ENCODE results near the gene PTEN. TPM values are rescaled to one million over a fixed set of nuclear protein-coding genes. Genes with fewer than 3 reads are reported as not detected.
A peak's percentile ranks its signal among the peaks of the same experiment; 100 is the strongest.

PTEN gene
- total RNA-seq, 2 experiments from 2014 or later: 79.8 to 86.0 TPM

DNA sequence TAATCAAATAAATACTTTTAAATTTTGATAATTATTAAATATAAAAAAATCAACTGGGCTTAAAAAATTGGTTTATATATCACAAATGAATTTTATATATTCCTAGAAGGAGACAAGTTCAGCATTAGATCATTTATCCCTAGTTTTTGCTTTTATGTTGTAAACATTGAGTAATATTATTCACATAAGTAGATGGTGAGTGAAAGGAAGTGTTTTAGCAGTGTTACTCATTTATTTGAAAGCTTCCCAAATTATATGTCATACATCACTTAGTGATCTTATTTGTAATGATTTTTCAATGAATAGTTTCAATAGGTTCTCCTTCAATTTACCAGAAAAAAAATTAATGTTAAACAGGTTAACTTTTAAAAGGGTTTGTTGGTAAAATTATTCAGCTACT lies 15.9 kb upstream of the PTEN start:
- CTCF ChIA-PET: no interaction called here
- ATAC-seq (ENCODE audit: poor library complexity) (no peak), DNase-seq (no peak)
- no peak overlapping the region for H3K4me3 Mint-ChIP-seq
- Histone ChIP-seq H3K9me3 (ENCODE audit: control insufficient read depth in 1 of 2, insufficient read depth in 1 of 2, low read length in 2 of 2) (no peaks in the 10 kb centered on the region), H3K27me3 (ENCODE audit: control insufficient read depth in 1 of 2, insufficient read depth in 2 of 2, low read length in 2 of 2) (no peaks in the 10 kb centered on the region), H3K27ac (ENCODE audit: low read depth in 1 of 2, low read length in 2 of 2) (no peak overlapping the region), H3K4me1 (ENCODE audit: insufficient read depth, low read length) (peaks cover 3% of the 10 kb centered on the region), H3K36me3 (ENCODE audit: insufficient read depth, low read length) (no peaks in the 10 kb centered on the region), H3K4me3 (ENCODE audit: low read length) (no peak overlapping the region)
- POLR2A ChIA-PET: interaction anchor here (0.8 kb wide), 1 partner anchor 30 kb away, joined by 3 read pairs; the partner anchor contains the start of gene ATAD1
- no peaks in the 10 kb centered on the region for H3K9me3 Mint-ChIP-seq
- H3K27me3 Mint-ChIP-seq: no peaks in the 10 kb centered on the region
- TF ChIP-seq, protein P1, sequence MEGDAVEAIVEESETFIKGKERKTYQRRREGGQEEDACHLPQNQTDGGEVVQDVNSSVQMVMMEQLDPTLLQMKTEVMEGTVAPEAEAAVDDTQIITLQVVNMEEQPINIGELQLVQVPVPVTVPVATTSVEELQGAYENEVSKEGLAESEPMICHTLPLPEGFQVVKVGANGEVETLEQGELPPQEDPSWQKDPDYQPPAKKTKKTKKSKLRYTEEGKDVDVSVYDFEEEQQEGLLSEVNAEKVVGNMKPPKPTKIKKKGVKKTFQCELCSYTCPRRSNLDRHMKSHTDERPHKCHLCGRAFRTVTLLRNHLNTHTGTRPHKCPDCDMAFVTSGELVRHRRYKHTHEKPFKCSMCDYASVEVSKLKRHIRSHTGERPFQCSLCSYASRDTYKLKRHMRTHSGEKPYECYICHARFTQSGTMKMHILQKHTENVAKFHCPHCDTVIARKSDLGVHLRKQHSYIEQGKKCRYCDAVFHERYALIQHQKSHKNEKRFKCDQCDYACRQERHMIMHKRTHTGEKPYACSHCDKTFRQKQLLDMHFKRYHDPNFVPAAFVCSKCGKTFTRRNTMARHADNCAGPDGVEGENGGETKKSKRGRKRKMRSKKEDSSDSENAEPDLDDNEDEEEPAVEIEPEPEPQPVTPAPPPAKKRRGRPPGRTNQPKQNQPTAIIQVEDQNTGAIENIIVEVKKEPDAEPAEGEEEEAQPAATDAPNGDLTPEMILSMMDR (IDR thresholded peaks at IDR 0.05): no peak
- intact Hi-C loops (cut with DNase I, micrococcal nuclease): no loop called here
- H3K4me1 Mint-ChIP-seq (ENCODE audit: low read depth): peaks cover 8% of the 10 kb centered on the region
- H3K27ac Mint-ChIP-seq: no peak overlapping the region
- H3K36me3 Mint-ChIP-seq (ENCODE audit: low read depth): no peaks in the 10 kb centered on the region

DNA sequence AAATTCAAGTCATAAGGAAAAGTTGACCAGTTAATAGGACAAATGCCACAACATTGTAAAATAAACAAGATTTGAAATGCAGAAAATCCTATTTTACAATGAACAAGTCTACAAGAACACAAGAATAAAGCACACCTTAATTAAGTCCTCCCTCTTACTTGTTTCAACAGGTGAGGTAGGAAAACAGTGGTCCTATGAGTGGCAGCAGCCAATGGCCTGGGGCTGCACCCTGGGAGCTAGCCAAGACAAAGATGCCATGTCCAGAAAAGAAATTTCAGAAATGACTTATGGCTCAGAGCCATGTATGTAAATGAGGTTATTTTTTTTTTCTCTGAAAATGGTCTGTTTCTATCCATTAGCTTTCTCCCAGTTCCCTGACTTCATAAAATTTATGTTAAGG lies 14.4 kb upstream of the PTEN start:
- peaks cover 3% of the 10 kb centered on the region for H3K4me1 ChIP-seq (ENCODE audit: insufficient read depth, low read length)
- Mint-ChIP-seq H3K4me1 (ENCODE audit: low read depth) (peaks cover 8% of the 10 kb centered on the region), H3K36me3 (ENCODE audit: low read depth) (no peaks in the 10 kb centered on the region), H3K9me3 (no peaks in the 10 kb centered on the region), H3K27ac (no peak overlapping the region), H3K4me3 (no peak overlapping the region), H3K27me3 (no peaks in the 10 kb centered on the region)
- ChIA-PET POLR2A (interaction anchor here (2.8 kb wide), 1 partner anchor 13 kb away, joined by 19 read pairs; the partner anchor contains the start of genes KLLN and PTEN), CTCF (interaction anchor here (1.6 kb wide), 1 partner anchor 704 kb away, joined by 6 read pairs; no protein-coding TSS in a partner anchor)
- no peak overlapping the region for H3K4me3 ChIP-seq (ENCODE audit: low read length)
- no peaks in the 10 kb centered on the region for H3K36me3 ChIP-seq (ENCODE audit: insufficient read depth, low read length)
- intact Hi-C loops (cut with DNase I, micrococcal nuclease): no loop called here
- DNase-seq (no peak), ATAC-seq (ENCODE audit: poor library complexity) (no peak)
- TF ChIP-seq, protein P1 (IDR thresholded peaks at IDR 0.05): no peak
- no peaks in the 10 kb centered on the region for H3K9me3 ChIP-seq (ENCODE audit: control insufficient read depth in 1 of 2, insufficient read depth in 1 of 2, low read length in 2 of 2)
- no peaks in the 10 kb centered on the region for H3K27me3 ChIP-seq (ENCODE audit: control insufficient read depth in 1 of 2, insufficient read depth in 2 of 2, low read length in 2 of 2)
- no peak overlapping the region for H3K27ac ChIP-seq (ENCODE audit: low read depth in 1 of 2, low read length in 2 of 2)

DNA sequence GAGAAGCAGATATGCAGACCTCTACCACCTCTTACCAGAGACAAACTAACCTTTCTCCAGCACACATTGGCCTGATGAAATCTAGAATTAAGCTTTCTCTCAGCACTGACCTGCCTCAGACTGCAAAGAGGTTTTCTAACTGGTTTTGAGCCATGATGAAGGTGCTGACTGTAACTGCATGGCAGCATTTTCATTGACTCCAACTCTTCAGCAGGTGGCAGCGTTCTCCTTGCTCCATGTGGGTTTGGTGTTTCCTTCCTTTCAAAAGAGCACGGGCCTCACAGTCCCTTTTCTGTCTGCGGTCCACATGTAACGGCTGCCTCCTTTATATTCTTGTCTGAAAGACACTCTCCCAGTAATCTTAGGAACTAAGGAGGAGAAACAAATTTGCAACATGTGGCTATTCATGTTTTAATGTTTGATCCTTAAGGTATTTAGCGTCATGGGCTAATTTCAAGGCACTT lies 12.7 kb upstream of the PTEN start:
- no peaks in the 10 kb centered on the region for H3K36me3 ChIP-seq (ENCODE audit: insufficient read depth, low read length)
- ChIA-PET CTCF (interaction anchor here (0.8 to 1.6 kb wide), 5 partner anchors 11 to 702 kb away, joined by 3 to 6 read pairs (median 4); no protein-coding TSS in a partner anchor), POLR2A (interaction anchor here (0.8 to 2.8 kb wide), 3 partner anchors 11 to 539 kb away, joined by 3 to 19 read pairs (median 4); partner anchors contain the start of genes KLLN and PTEN)
- H3K27me3 ChIP-seq (ENCODE audit: control insufficient read depth in 1 of 2, insufficient read depth in 2 of 2, low read length in 2 of 2): no peaks in the 10 kb centered on the region
- ATAC-seq (ENCODE audit: poor library complexity) (peak; percentile 95), DNase-seq (peak; percentile 18 to 81 (median 39))
- peaks cover 3% of the 10 kb centered on the region for H3K4me1 ChIP-seq (ENCODE audit: insufficient read depth, low read length)
- H3K9me3 Mint-ChIP-seq: no peaks in the 10 kb centered on the region
- H3K27ac Mint-ChIP-seq: no peak overlapping the region
- H3K36me3 Mint-ChIP-seq (ENCODE audit: low read depth): no peaks in the 10 kb centered on the region
- TF ChIP-seq, protein P1 (IDR thresholded peaks at IDR 0.05): peak; percentile 71
- H3K4me1 Mint-ChIP-seq (ENCODE audit: low read depth): peaks cover 17% of the 10 kb centered on the region
- no peak overlapping the region for H3K27ac ChIP-seq (ENCODE audit: low read depth in 1 of 2, low read length in 2 of 2)
- no peak overlapping the region for H3K4me3 ChIP-seq (ENCODE audit: low read length)
- intact Hi-C loops (cut with DNase I, micrococcal nuclease): loop anchor here (1.0 to 10.0 kb wide), 3 partner anchors 702 to 964 kb away; no protein-coding TSS in a partner anchor
- no peak overlapping the region for H3K4me3 Mint-ChIP-seq
- H3K27me3 Mint-ChIP-seq: no peaks in the 10 kb centered on the region
- H3K9me3 ChIP-seq (ENCODE audit: control insufficient read depth in 1 of 2, insufficient read depth in 1 of 2, low read length in 2 of 2): no peaks in the 10 kb centered on the region

All from CD4-positive, alpha-beta T cell (primary cell).